Measurements from ENCODE around the gene TSPO2. TPM values are rescaled to one million over a fixed set of nuclear protein-coding genes. Genes with fewer than 3 reads are reported as not detected.

The TSPO2 gene
- total and polyA plus RNA-seq, 2 of the 8 experiments (the other 6 are each of a cell fraction or from before 2014, with no cell fraction given) = not detected

DNA sequence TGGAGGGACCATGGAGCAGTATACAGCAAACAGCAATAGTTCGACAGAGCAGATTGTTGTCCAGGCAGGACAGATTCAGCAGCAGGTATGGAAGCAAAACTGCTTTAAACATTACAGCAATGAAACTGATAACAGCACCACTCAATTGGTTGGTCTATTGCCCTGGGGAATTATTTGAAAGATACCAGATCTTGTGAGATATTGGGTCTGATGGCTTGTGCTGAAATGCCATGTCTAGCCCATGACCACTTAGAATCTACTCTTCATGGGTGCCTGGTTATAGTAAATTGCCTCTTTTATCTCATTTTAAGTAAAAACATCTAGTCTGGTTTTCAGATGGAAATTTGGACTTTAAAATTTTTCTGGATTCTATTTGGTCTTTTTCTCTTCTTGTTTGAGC, 36.8 kb downstream of the TSPO2 start (continued):
- TF ChIP-seq FOSL1 (IDR thresholded peaks at IDR 0.05; ENCODE audit: insufficient read depth, low read depth, low read length) (no peak), TAF7 (optimal IDR thresholded peaks at IDR 0.05; ENCODE audit: borderline replicate concordance, low read depth, low read length) (no peak), JUND (IDR thresholded peaks at IDR 0.05; ENCODE audit: low read length) (no peak)

All from H1 (cell line).